Ishikawa (cell line): ENCODE data around the gene TRIM62.

Experiments
- CEBPB ChIP-seq: IDR thresholded peaks from 2 replicates; pipeline ENCODE4 v1.6.1; 2012
- CREB1 ChIP-seq: IDR thresholded peaks from 2 replicates; pipeline ENCODE4 v1.6.1; 2012; ENCODE audit warnings: low read depth
- EGR1 ChIP-seq: IDR thresholded peaks from 2 replicates; pipeline ENCODE4 v1.6.1; 2012
- EP300 ChIP-seq: IDR thresholded peaks from 2 replicates; pipeline ENCODE4 v1.6.1; 2012; ENCODE audit warnings: borderline replicate concordance
- FOXM1 ChIP-seq: IDR thresholded peaks from 2 replicates; pipeline ENCODE4 v1.6.1; 2012; ENCODE audit warnings: low read depth, borderline replicate concordance
- MAX ChIP-seq: IDR thresholded peaks from 2 replicates; pipeline ENCODE4 v1.6.1; 2012
- NFIC ChIP-seq: IDR thresholded peaks from 2 replicates; pipeline ENCODE4 v1.6.1; 2012
- RAD21 ChIP-seq: IDR thresholded peaks from 2 replicates; pipeline ENCODE4 v1.6.1; 2012; ENCODE audit warnings: low read depth
- REST ChIP-seq: IDR thresholded peaks from 2 replicates; pipeline ENCODE4 v1.6.1; 2012; ENCODE audit warnings: low read depth, mild to moderate bottlenecking
- TAF1 ChIP-seq: IDR thresholded peaks from 2 replicates; pipeline ENCODE4 v1.6.1; 2012; ENCODE audit warnings: low read depth, mild to moderate bottlenecking
- TCF12 ChIP-seq: IDR thresholded peaks from 2 replicates; pipeline ENCODE4 v1.6.1; 2012; ENCODE audit warnings: low read depth
- TEAD4 ChIP-seq: IDR thresholded peaks from 2 replicates; pipeline ENCODE4 v1.6.1; 2012
- USF1 ChIP-seq: IDR thresholded peaks from 2 replicates; pipeline ENCODE4 v1.6.1; 2012
- YY1 ChIP-seq: IDR thresholded peaks from 2 replicates; pipeline ENCODE4 v1.6.1; 2012; ENCODE audit warnings: low read depth
- ZBTB7A ChIP-seq: IDR thresholded peaks from 2 replicates; pipeline ENCODE4 v1.6.1; 2012; ENCODE audit warnings: low read depth

TRIM62 gene

GRCh38 chr1:33132549-33132948 is 49.3 kb downstream of the TRIM62 start:
- TF ChIP-seq TEAD4, result no peak

- TF ChIP-seq REST, result no peak
- no peak for TF ChIP-seq TCF12
- TF ChIP-seq ZBTB7A, result no peak
- no peak for TF ChIP-seq EP300
- TF ChIP-seq NFIC, result no peak
- TF ChIP-seq EGR1, result no peak
- TF ChIP-seq USF1, result no peak
- TF ChIP-seq CEBPB, result no peak
- TF ChIP-seq TEAD4, result no peak
- no peak for TF ChIP-seq TAF1
- no peak for TF ChIP-seq FOXM1
- no peak for TF ChIP-seq RAD21
- TF ChIP-seq YY1, result no peak
- TF ChIP-seq MAX, result no peak
- TF ChIP-seq CREB1, result no peak
Observed at GRCh38 chr1:33131191-33131590, 50.7 kb downstream of the TRIM62 start.

- TF ChIP-seq USF1 (no peak), REST (no peak), ZBTB7A (no peak)
Observed at GRCh38 chr1:33130297-33130696, 51.5 kb downstream of the TRIM62 start.

- no peak for TF ChIP-seq NFIC
- no peak for TF ChIP-seq REST
- TF ChIP-seq CREB1, result no peak
- TF ChIP-seq CEBPB, result no peak
- no peak for TF ChIP-seq MAX
- TF ChIP-seq TEAD4, result no peak
- no peak for TF ChIP-seq USF1
- TF ChIP-seq EGR1, result no peak
- TF ChIP-seq TAF1, result no peak
- no peak for TF ChIP-seq RAD21
- TF ChIP-seq TCF12, result no peak
- TF ChIP-seq EP300, result no peak
- no peak for TF ChIP-seq FOXM1
- no peak for TF ChIP-seq ZBTB7A
- TF ChIP-seq YY1, result no peak
Observed at GRCh38 chr1:33128781-33129180, 53.1 kb downstream of the TRIM62 start.
